Panc1 (cell line): ENCODE measurements around the gene GPRIN2. TPM values are rescaled to one million over a fixed set of nuclear protein-coding genes. Genes with fewer than 3 reads are reported as not detected.
A peak's percentile ranks its signal among the peaks of the same experiment; 100 is the strongest.

Source experiments
- ATAC-seq: fragments of 200-7000 bp; cut with Tn5 transposase; 2 replicates; pipeline ENCODE4 v1.9.1; 2020; ENCODE audit warnings: mild to moderate bottlenecking, moderate library complexity
- BruUV-seq: library from RNA; stranded (reverse); fragments of 400-500 nt; replicated peaks from 2 replicates; lab custom pipeline; 2021; lab: Mats Ljungman, UMichigan
- CTCF ChIA-PET: fragments of 300-600 bp; sonication (Branson Sonifier 250); formaldehyde crosslinking; loops from one replicate; lab custom pipeline; 2022; ENCODE audit warnings: antibody characterized with exemption; lab: Charles Lee
- POLR2A ChIA-PET: fragments of 300-600 bp; sonication (Branson Sonifier 250); formaldehyde crosslinking; loops from one replicate; lab custom pipeline; 2022; ENCODE audit warnings: antibody characterized with exemption; lab: Charles Lee
- DNase-seq: peaks from one replicate; pipeline ENCODE4 v3.0.0-alpha.2; 2010; ENCODE audit warnings: low read depth, low spot score
- H3K27ac ChIP-seq: 2 replicates; pipeline ENCODE4 v1.5.1; 2011; ENCODE audit warnings: mild to moderate bottlenecking, low read length, inconsistent platforms
- H3K27me3 ChIP-seq: fragments of 200-500 bp; sonication (Bioruptor generic); 2 replicates; pipeline ENCODE4 v1.6.0; 2014; ENCODE audit warnings: low read length, inconsistent platforms; ENCODE audit not compliant: control insufficient read depth, insufficient read depth
- H3K36me3 ChIP-seq: fragments of 200-500 bp; sonication (Bioruptor generic); 2 replicates; pipeline ENCODE4 v1.5.1; 2014; ENCODE audit warnings: inconsistent platforms, mild to moderate bottlenecking, low read length, moderate library complexity; ENCODE audit not compliant: control insufficient read depth, insufficient read depth
- H3K4me1 ChIP-seq: 2 replicates; pipeline ENCODE4 v1.5.1; 2011; ENCODE audit warnings: inconsistent platforms, mild to moderate bottlenecking, low read length, moderate library complexity; ENCODE audit not compliant: control insufficient read depth, insufficient read depth
- H3K4me3 ChIP-seq, 2 experiments: 2 replicates each; pipeline ENCODE4 v1.5.1; 2011 to 2012; ENCODE audit warnings: low read depth in 2 of 2, low read length in 2 of 2, mild to moderate bottlenecking in 2 of 2, inconsistent platforms in 1 of 2, moderate library complexity in 1 of 2
- H3K9me3 ChIP-seq: fragments of 200-500 bp; sonication (Bioruptor generic); 2 replicates; pipeline ENCODE4 v1.5.1; 2014; ENCODE audit warnings: low read depth, mild to moderate bottlenecking, inconsistent platforms, low read length, moderate library complexity; ENCODE audit not compliant: control insufficient read depth, insufficient read depth
- POLR2AphosphoS5 ChIP-seq: IDR thresholded peaks from 2 replicates; pipeline ENCODE4 v1.6.1; 2012; ENCODE audit warnings: mild to moderate bottlenecking, low read depth, low read length, moderate library complexity
- SIN3A ChIP-seq: IDR thresholded peaks from 2 replicates; pipeline ENCODE4 v1.6.1; 2012; ENCODE audit warnings: low read depth, mild to moderate bottlenecking, low read length, moderate library complexity, borderline replicate concordance; ENCODE audit not compliant: insufficient read depth
- TCF7L2 ChIP-seq: IDR thresholded peaks from 2 replicates; pipeline ENCODE4 v1.6.1; 2011; ENCODE audit warnings: mild to moderate bottlenecking, low read depth, low read length, inconsistent platforms
- in situ Hi-C: cut with HindIII; loops from 2 replicates; pipeline ENCODE4 v1.10.0; 2016; ENCODE audit warnings: low sequenced_read_pairs, low pct_unique_long_range_greater_than_20kb
- intact Hi-C: fragments of 100-400 bp; cut with micrococcal nuclease; formaldehyde crosslinking; loops from one replicate; pipeline ENCODE4 v1.10.0; 2022; ENCODE audit not compliant: unreplicated experiment
- total RNA-seq: library from RNA; stranded (reverse); gene quantifications from one replicate; pipeline ENCODE4 v1.2.1, GENCODE V29; 2021; ENCODE audit not compliant: unreplicated experiment
- TF ChIP-seq, protein P1 (sequence below), 2 experiments: IDR thresholded peaks; 2 replicates each; pipeline ENCODE4 v1.6.1; 2011 to 2012; ENCODE audit warnings: low read depth in 2 of 2, control low read depth in 1 of 2, low read length in 1 of 2, mild to moderate bottlenecking in 1 of 2, moderate library complexity in 1 of 2; ENCODE audit not compliant: insufficient read depth in 1 of 2
- TF ChIP-seq, protein P2 (sequence below): fragments of 450-650 bp; IDR thresholded peaks from 2 replicates; pipeline ENCODE4 v1.5.1; 2017; ENCODE audit warnings: mild to moderate bottlenecking

The GPRIN2 gene
- total RNA-seq, 1 experiment from 2014 or later: 12.9 TPM

DNA sequence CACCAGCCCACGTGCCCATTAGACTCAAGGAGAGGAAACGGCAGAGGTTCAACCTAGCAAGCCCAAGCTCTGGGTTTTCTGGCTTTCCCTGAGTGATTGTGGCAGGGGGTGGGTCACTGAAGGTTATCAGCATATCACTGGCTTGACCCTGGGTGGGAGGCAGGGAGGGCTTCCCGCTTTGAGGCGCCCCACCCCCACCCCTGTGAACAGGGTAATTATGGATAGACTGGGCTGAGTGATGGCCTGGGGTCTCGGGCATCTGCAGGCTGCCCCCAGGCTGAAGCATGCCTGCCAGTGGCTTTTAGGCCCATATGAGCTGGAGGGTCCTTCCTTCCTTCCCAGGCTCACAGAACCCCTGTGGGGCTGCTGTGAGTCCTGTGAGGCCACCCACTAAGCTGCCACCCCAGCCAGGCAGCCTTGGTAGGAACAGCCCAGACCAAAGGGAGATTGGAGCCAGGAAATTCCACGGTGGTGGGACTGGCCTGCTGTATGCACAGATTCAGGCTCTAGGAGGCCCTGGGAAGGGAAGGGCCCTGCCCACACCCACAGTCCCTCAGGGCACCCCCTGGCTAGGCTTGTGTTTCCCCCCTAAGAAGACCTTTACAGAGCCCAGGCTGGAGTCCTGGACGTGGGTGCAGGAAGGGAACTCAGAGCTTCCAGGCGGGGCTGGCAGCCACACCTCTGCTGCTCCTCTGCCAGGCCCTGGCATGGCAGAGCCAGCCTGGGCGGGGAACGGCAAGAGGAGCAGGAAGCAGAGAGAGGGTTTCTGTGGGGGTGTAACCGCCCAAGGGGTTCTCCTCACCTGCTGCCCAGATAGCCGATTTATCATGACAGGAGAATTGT, 33.1 kb downstream of the GPRIN2 start:
- Histone ChIP-seq H3K36me3 (no peaks in the 10 kb centered on the region), H3K9me3 (no peaks in the 10 kb centered on the region), H3K4me3 (no peak overlapping the region), H3K27ac (peak overlapping the region; percentile 74), H3K27me3 (no peaks in the 10 kb centered on the region), H3K4me1 (peaks cover 66% of the 10 kb centered on the region)
- ChIA-PET CTCF (no interaction called here), POLR2A (interaction anchor here (0.5 kb wide), 1 partner anchor 22 kb away, joined by 3 read pairs; no protein-coding TSS in a partner anchor)
- intact Hi-C loops: no loop called here
- in situ Hi-C loops: no loop called here
- DNase-seq: no peak
- peak; percentile 49 for ATAC-seq
- TF ChIP-seq SIN3A: no peak
- TF ChIP-seq POLR2AphosphoS5: no peak
- TF ChIP-seq, protein P1, sequence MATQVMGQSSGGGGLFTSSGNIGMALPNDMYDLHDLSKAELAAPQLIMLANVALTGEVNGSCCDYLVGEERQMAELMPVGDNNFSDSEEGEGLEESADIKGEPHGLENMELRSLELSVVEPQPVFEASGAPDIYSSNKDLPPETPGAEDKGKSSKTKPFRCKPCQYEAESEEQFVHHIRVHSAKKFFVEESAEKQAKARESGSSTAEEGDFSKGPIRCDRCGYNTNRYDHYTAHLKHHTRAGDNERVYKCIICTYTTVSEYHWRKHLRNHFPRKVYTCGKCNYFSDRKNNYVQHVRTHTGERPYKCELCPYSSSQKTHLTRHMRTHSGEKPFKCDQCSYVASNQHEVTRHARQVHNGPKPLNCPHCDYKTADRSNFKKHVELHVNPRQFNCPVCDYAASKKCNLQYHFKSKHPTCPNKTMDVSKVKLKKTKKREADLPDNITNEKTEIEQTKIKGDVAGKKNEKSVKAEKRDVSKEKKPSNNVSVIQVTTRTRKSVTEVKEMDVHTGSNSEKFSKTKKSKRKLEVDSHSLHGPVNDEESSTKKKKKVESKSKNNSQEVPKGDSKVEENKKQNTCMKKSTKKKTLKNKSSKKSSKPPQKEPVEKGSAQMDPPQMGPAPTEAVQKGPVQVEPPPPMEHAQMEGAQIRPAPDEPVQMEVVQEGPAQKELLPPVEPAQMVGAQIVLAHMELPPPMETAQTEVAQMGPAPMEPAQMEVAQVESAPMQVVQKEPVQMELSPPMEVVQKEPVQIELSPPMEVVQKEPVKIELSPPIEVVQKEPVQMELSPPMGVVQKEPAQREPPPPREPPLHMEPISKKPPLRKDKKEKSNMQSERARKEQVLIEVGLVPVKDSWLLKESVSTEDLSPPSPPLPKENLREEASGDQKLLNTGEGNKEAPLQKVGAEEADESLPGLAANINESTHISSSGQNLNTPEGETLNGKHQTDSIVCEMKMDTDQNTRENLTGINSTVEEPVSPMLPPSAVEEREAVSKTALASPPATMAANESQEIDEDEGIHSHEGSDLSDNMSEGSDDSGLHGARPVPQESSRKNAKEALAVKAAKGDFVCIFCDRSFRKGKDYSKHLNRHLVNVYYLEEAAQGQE (IDR thresholded peaks at IDR 0.05; ENCODE audit: insufficient read depth in 1 of 2, low read depth in 2 of 2, low read length in 1 of 2): no peak
- TF ChIP-seq, protein P2, sequence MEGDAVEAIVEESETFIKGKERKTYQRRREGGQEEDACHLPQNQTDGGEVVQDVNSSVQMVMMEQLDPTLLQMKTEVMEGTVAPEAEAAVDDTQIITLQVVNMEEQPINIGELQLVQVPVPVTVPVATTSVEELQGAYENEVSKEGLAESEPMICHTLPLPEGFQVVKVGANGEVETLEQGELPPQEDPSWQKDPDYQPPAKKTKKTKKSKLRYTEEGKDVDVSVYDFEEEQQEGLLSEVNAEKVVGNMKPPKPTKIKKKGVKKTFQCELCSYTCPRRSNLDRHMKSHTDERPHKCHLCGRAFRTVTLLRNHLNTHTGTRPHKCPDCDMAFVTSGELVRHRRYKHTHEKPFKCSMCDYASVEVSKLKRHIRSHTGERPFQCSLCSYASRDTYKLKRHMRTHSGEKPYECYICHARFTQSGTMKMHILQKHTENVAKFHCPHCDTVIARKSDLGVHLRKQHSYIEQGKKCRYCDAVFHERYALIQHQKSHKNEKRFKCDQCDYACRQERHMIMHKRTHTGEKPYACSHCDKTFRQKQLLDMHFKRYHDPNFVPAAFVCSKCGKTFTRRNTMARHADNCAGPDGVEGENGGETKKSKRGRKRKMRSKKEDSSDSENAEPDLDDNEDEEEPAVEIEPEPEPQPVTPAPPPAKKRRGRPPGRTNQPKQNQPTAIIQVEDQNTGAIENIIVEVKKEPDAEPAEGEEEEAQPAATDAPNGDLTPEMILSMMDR: no peak
- no peak for TF ChIP-seq TCF7L2
- BruUV-seq: no TSS peak

DNA sequence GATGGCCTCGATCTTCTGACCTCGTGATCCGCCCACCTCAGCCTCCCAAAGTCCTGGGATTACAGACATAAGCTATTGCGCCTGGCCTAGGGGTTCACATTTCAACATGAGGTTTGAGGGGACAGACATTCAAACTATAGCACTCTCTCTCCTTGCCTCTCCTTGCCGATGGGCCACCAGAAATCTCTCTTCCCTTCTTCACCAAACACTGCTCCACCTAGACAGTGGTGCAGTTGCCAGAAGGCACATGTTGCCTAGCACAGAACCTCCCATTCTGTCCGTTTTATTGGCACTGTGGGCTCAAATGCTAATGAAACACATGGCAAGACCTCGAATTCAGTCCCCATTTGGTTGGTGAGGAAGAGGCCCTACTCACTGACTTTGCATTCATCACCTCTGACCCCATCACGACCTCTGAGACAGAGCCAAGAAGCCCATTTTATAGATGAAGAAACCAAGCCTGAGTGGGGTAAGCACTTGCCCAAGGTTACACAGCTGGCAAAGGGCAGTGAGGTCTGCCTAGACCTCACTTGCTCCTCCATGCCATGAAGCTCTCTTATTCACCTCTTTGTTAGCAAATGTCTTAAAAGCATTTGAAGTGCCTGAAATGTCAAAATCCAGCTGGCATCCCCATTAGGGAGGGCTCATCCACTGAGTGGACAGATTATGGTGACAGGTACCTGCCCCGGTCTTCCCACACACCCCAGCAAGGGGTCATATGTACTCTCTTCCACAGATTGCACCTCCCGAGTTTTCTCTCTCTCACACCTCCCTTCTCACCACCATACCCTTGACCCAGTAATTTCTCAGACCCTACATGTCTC, 34.0 kb downstream of the GPRIN2 start:
- H3K4me3 ChIP-seq: no peak overlapping the region
- H3K36me3 ChIP-seq: no peaks in the 10 kb centered on the region
- no TSS peak for BruUV-seq
- ATAC-seq: no peak
- H3K27me3 ChIP-seq: no peaks in the 10 kb centered on the region
- DNase-seq: no peak
- TF ChIP-seq SIN3A (no peak), POLR2AphosphoS5 (no peak), TCF7L2 (no peak)
- TF ChIP-seq, protein P2: no peak
- H3K27ac ChIP-seq: peak overlapping the region; percentile 74
- peaks cover 63% of the 10 kb centered on the region for H3K4me1 ChIP-seq
- intact Hi-C loops (no loop called here), in situ Hi-C loops (no loop called here)
- CTCF ChIA-PET: no interaction called here
- H3K9me3 ChIP-seq: no peaks in the 10 kb centered on the region
- POLR2A ChIA-PET: no interaction called here
